Non-pigmented ciliary epithelial cell (primary cell): ENCODE measurements around the gene ENDOV.

ENCODE experiments used
- DNase-seq: peaks from one replicate; pipeline ENCODE4 v3.0.0-alpha.2; 2010; ENCODE audit warnings: low read depth

The ENDOV gene

GRCh38 chr17:80449930-80450576 lies 35.1 kb downstream of the ENDOV start:
- DNase-seq, result no peak

GRCh38 chr17:80451104-80451775 lies 36.3 kb downstream of the ENDOV start:
- DNase-seq, result no peak

GRCh38 chr17:80452173-80452915 lies 37.4 kb downstream of the ENDOV start:
- DNase-seq, result no peak

GRCh38 chr17:80453126-80453997 lies 38.4 kb downstream of the ENDOV start:
- DNase-seq, result no peak

- DNase-seq, result no peak
These were observed 39.1 kb downstream of the ENDOV start for GRCh38 chr17:80453998-80454556.

GRCh38 chr17:80454557-80455335 lies 39.8 kb downstream of the ENDOV start:
- DNase-seq, result peak; percentile 62

GRCh38 chr17:80455336-80455710 lies 40.4 kb downstream of the ENDOV start:
- DNase-seq, result no peak

- no peak for DNase-seq
These were observed 40.8 kb downstream of the ENDOV start for GRCh38 chr17:80455784-80456183.

- no peak for DNase-seq
These were observed 41.7 kb downstream of the ENDOV start for GRCh38 chr17:80456465-80457235.

GRCh38 chr17:80457236-80457856 lies 42.4 kb downstream of the ENDOV start:
- DNase-seq, result no peak

- no peak for DNase-seq
These were observed 43.0 kb downstream of the ENDOV start for GRCh38 chr17:80458016-80458415.

- DNase-seq, result no peak
These were observed 44.3 kb downstream of the ENDOV start for GRCh38 chr17:80459234-80459633.

GRCh38 chr17:80460429-80460834 lies 45.5 kb downstream of the ENDOV start:
- no peak for DNase-seq

GRCh38 chr17:80461528-80462160 lies 46.7 kb downstream of the ENDOV start:
- DNase-seq, result no peak

- no peak for DNase-seq
These were observed 48.9 kb downstream of the ENDOV start for GRCh38 chr17:80463784-80464400.

- DNase-seq, result no peak
These were observed 49.5 kb downstream of the ENDOV start for GRCh38 chr17:80464486-80464885.

- no peak for DNase-seq
These were observed 50.5 kb downstream of the ENDOV start for GRCh38 chr17:80465327-80465974.

- no peak for DNase-seq
These were observed 51.3 kb downstream of the ENDOV start for GRCh38 chr17:80466188-80466705.
